ENCODE measurements around the gene KDM2B.
A peak's percentile ranks its signal among the peaks of the same experiment; 100 is the strongest.
"Not testable (repeated sequence)": the region's sequence is repeated elsewhere in the genome, so short reads cannot be mapped to it uniquely, and the experiment has no call there.

The KDM2B gene

GRCh38 chr12:121580959-121581685 lies at the start of gene KDM2B:
Gene KDM2B, minus strand, starts transcription at chr12:121581023. Its CDS starts 112 bp downstream, at chr12:121580911.
- no peak for DNase-seq

DNA sequence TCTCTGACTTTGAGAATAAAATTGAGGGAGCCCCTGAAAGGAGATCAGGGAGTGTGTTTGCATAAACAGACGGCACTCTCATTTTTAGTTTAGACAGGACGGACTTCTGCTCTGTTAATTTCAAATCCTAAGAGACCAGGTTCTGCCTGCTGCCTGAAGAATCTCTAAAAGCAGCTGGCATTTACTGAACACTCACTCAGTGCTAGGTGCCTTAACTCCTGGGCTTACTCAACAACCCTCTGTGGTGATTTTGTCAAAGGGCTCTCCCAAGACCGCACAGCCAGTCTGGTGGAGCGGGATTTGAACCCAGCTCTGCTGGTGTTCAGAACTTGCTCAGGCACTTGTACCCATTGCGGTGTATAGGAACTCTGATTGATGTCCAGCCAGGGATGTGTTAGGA lies 47.7 kb upstream of the KDM2B start:
- DNase-seq: peak; percentile 26

- no peak for DNase-seq
Observed at GRCh38 chr12:121628037-121628436, 47.2 kb upstream of the KDM2B start.

- peak; percentile 46 for DNase-seq
Observed at GRCh38 chr12:121626853-121627640, 46.2 kb upstream of the KDM2B start.

DNA sequence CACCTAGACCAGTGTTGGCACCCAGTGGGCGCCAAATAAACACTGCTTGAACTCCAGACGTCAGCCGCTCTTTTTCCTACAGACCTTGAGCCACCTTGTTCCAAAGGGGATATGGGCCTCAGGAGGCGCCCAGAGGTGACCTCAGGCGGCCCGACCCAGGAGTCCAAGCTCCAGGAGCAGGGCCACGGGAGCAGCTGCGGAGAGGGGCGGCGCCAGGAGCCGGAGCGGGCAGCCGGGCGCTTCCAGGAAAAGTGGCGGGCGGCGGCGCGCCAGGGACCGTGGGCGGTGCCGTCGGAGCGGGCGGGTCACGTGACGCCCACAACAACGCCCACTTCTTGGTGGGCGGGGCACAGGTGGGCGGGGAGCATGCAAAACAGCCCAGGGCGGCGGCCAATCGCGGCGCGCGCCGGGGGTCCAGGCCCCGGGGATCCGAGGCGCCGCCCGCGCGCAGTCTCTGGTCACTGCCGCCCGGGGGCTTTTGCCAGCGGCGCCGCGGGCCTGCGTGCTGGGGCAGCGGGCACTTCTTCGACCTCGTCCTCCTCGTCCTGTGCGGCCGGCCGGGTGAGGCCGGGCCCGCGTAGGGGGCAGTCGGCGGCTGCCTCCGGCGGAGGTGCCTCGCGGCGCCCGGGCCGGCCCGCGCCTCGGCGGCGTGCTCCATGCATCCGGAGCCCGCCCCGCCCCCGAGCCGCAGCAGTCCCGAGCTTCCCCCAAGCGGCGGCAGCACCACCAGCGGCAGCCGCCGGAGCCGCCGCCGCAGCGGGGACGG lies 45.4 kb upstream of the KDM2B start, which contains the start of gene ORAI1:
ORAI1 (plus strand) TSS at position 444 of the 766 bp plus-strand sequence.
- DNase-seq: peak; percentile 89

GRCh38 chr12:121620333-121620891 lies 39.6 kb upstream of the KDM2B start:
- DNase-seq: peak; percentile 73

GRCh38 chr12:121618659-121619233 lies 37.9 kb upstream of the KDM2B start:
- DNase-seq: no peak

GRCh38 chr12:121614872-121615467 lies 34.1 kb upstream of the KDM2B start:
- peak; percentile 47 for DNase-seq

DNA sequence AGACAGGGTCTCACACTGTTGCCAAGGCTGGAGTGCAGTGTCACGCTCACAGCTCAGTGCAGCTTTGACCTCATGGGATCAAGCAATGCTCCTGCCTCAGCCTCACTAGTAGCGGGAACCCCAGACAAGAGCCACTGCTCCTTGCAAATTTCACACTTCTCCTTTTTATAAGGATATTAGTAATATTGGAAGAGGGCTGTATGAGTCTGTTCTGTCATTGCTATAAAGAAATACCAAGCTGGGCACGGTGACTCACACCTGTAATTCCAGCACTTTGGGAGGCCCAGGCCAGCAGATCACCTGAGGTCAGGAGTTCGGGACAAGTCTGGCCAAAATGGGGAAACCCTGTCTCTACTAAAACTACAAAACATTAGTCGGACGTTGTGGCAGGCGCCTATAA lies 32.6 kb upstream of the KDM2B start:
- peak; percentile 67 for DNase-seq

GRCh38 chr12:121611306-121611705 lies 30.5 kb upstream of the KDM2B start:
- no peak for DNase-seq

- no peak for DNase-seq
Observed at GRCh38 chr12:121610239-121611149, 29.7 kb upstream of the KDM2B start.

GRCh38 chr12:121608301-121608700 lies 27.5 kb upstream of the KDM2B start:
- no peak for DNase-seq

- DNase-seq: no peak
Observed at GRCh38 chr12:121603581-121603980, 22.8 kb upstream of the KDM2B start.

DNA sequence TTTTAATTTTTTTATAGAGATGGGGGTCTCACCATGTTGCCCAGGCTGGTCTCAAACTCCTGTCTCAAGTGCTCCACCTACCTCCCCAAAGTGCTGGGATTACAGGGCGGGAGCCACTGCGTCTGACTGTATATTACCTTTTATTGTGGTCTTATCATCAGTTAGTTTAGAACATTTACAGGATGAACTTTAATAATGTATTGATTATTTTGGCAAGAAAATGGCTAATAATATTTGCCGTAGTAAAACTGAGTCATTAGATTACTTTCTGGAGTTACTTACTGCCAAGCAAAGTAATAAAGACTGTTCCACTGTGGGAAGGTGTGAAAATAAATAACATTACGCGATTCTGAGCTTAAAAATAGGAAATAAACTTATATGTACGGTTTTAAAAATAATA lies 21.9 kb upstream of the KDM2B start:
- DNase-seq: no peak

GRCh38 chr12:121600702-121601336 lies 20.0 kb upstream of the KDM2B start:
- DNase-seq: no peak

DNA sequence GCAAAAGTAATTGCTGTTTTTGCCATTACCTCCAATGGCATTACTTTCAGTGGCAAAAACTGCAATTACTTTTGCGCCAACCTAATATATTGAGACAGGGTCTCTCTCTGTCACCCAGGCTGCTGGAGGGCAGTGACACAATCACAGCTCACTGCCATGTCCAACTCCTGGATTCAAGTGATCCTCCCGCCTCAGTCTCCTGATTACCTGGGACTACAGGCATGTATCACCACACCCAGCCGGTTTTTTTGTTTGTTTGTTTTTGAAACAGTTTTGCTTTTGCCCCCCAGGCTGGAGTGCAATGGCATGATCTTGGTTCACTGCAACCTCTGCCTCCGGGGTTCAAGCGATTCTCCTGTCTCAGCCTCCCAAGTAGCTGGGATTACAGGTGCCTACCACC lies 15.7 kb upstream of the KDM2B start:
- DNase-seq: no peak

- no peak for DNase-seq
Observed at GRCh38 chr12:121595520-121595919, 14.7 kb upstream of the KDM2B start.

DNA sequence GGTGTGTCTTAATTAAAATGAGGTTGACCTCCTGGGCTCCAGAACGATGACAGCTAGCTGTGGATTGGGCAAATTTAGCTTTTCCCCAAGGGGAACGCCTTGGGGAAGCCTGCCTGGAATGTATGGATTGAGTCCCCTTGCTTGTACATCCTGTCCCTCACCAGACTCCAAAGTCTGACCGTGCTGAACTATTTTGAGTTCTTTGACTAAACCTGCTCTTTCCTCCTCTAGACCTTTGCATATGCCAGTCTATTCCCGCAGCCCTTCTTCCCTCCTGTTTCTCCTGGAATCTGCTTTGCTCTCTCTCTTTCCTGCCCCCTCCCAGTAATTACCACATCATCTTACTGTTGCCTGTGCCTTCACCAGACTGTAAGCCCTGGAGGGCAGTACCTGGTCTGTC lies 11.5 kb upstream of the KDM2B start:
- no peak for DNase-seq

DNA sequence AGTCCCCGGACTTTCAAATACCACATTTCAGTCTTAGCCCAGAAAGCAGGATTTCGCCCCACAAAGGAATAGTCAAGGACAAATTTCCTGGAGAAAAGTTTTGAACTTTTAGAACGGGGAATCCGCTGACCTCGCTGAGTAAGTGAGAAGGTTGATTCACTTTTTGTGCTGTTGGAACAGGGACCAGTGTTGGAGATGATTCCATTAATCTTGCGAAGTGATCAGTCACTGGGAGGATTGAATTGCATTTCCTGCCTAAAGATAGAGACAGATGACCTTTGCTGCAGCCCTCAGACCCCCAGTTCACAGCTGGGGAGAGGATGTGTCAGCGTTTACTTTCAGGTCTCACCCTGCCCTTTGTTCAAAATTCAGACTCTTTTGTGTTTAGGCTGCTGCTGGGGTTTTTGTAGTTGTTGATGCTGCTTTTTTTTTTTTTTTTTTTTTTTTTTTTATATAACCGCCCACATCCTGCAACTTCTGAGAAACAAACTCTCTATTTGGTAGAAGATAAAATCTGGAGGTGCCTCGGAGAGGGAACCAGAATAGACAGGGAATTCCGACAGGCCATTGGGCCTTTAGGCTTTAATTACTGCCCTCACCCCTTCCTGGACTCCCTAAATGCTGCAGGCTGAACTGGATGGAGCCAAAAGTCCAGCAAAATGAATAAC lies 9.8 kb upstream of the KDM2B start:
- DNase-seq: no peak

DNA sequence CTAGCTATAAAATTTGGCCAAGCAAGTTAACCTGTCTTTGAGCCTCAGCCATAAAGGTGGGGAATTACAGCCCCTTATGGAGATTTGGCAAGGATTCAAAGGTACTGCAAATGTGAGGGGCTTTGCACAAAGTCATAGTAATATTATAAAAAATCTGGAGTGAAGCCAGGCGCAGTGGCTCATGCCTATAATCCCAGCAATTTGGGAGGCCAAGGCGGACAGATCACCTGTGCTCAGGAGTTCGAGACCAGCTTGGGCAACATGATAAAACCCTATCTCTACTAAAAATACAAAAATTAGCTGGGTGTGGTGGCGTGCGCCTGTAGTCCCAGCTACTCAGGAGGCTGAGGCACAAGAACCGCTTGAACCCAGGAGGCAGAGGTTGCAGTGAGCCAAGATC lies 4.1 kb upstream of the KDM2B start:
- not testable (repeated sequence) for DNase-seq

Measured in MV-4-11 (cell line).